Heart right ventricle (tissue), 16 donors: ENCODE results near the gene SULT2B1. TPM values are rescaled to one million over a fixed set of nuclear protein-coding genes. Genes with fewer than 3 reads are reported as not detected.

Source experiments
- ATAC-seq, 8 donors: fragments of 200-7000 bp; cut with Tn5 transposase; one replicate each; pipeline ENCODE4 v1.9.1; 2020; ENCODE audit warnings: mild to moderate bottlenecking in 8 of 8, moderate library complexity in 8 of 8, moderate number of reproducible peaks in 1 of 8
- DNase-seq, 2 donors: peaks; one replicate each; pipeline ENCODE4 v3.0.0-alpha.2; 2020
- H3K27ac ChIP-seq, 10 donors: fragments of 200-600 bp; sonication (generic) in 2 of 10; one replicate each; pipeline versions ENCODE4 v1.5.0 to v1.8.0; 2020 to 2022; ENCODE audit warnings: mild to moderate bottlenecking in 3 of 10
- H3K27me3 ChIP-seq, 7 donors: fragments of 200-600 bp; one replicate each; pipeline ENCODE4 v1.8.0; 2021 to 2022; ENCODE audit warnings: mild to moderate bottlenecking in 2 of 7
- H3K36me3 ChIP-seq, 9 donors: fragments of 200-600 bp; sonication (generic) in 1 of 9; one replicate each; pipeline versions ENCODE4 v1.5.0 to v1.8.0; 2020 to 2022; ENCODE audit warnings: mild to moderate bottlenecking in 2 of 9
- H3K4me1 ChIP-seq, 9 donors: fragments of 200-600 bp; sonication (generic) in 1 of 9; one replicate each; pipeline versions ENCODE4 v1.5.0 to v1.8.0; 2020 to 2022; ENCODE audit warnings: mild to moderate bottlenecking in 4 of 9
- H3K4me3 ChIP-seq, 10 donors: fragments of 200-600 bp; sonication (generic) in 2 of 10; one replicate each; pipeline versions ENCODE4 v1.5.0 to v1.8.0; 2020 to 2022; ENCODE audit warnings: mild to moderate bottlenecking in 7 of 10, moderate library complexity in 2 of 10
- H3K9me3 ChIP-seq, 11 donors: fragments of 200-600 bp in 10 of 11; sonication (generic) in 2 of 11; one replicate each; pipeline versions ENCODE4 v1.5.0 to v1.8.0; 2013 to 2022; ENCODE audit warnings: mild to moderate bottlenecking in 2 of 11, control low read depth in 1 of 11, moderate library complexity in 1 of 11
- CTCF ChIP-seq, 9 donors: fragments of 200-600 bp; sonication (generic) in 2 of 9; IDR thresholded peaks; one replicate each; pipeline versions ENCODE4 v1.5.0 to v1.8.0; 2021 to 2022; ENCODE audit warnings: antibody characterized with exemption in 9 of 9, mild to moderate bottlenecking in 5 of 9, moderate library complexity in 1 of 9
- whole genome bisulfite sequencing, 2 donors: extraction: QIAGEN DNeasy Blood & Tissue Kit; methylation state at CpG; one replicate each; pipeline ENCODE4 v1.1.7; 2013; ENCODE audit warnings: inconsistent platforms in 1 of 2; 5-methylcytosine and 5-hydroxymethylcytosine counted together
- intact Hi-C, 10 donors: fragments of 100-400 bp; cut with DNase I; formaldehyde crosslinking; loops; one replicate each; pipeline versions ENCODE4 v1.11.1 to v1.14.2; 2022
- polyA plus RNA-seq, 2 donors: library from polyadenylated mRNA; stranded (reverse); fragments of 200-250 nt; gene quantifications; one replicate each; pipeline ENCODE4 v1.2.3, GENCODE V29; 2013
- total RNA-seq, 10 donors: library from RNA; stranded (reverse); fragmentation: NEBNext Ultra II Directional in 3 of 10; extraction: Animal tissue kit (Norgen Biotek cat#: 25700) in 3 of 10; gene quantifications; one replicate each; pipeline versions ENCODE4 v1.2.1 to v1.2.4, GENCODE V29; 2021 to 2023
- donor health status: Arrhythmogenic right ventricular cardiomyopathy.
- donor health status: ischemic (EF 13 %, LVEDD 7.1; RV severe dilation, severe dysfunction).
- donor health status: healthy with polysubstance abuse.
- donor health status: DM: no; HTN: yes; CAD: no.
- donor health status: DM: no; HTN: no; CAD: no.
- donor health status: ischemic (EF 25% LVEDD 6.9; RV normal size, moderate dysfunction).
- donor health status: ischemic (EF 25% LVEDD 5.7; RV mildly dilated, moderate dysfunction).
- donor health status: healthy.
- donor health status: DM: yes; HTN: yes; CAD: no.
- donor health status: Ischemic cardiomyopathy.
- donor health status: ischemic (EF 35%, LVEDD 5.7; RV mildly dilated, moderate dysfunction).
- donor health status: nonischemic (EF 11% LVEDD 7.7; RV severe dilation, severe dysfunction).
- donor health status: DM: yes; HTN: yes; CAD: no.
- donor health status: PGD.
- donor health status: ischemic (EF 29% LVEDD 5.4; RV normal size, mild dysfunction).
- donor health status: nonischemic (EF 23%, LVEDD 6.1; RV moderate dilation, normal function).

Gene SULT2B1
- total and polyA plus RNA-seq, 12 donors, result 0.13 to 0.70 (median 0.42) TPM; not detected in 7

GRCh38 chr19:48603449-48603848 is 51.5 kb downstream of the SULT2B1 start:
- H3K36me3 ChIP-seq, result no peaks in the 10 kb centered on the region
- H3K9me3 ChIP-seq, result no peaks in the 10 kb centered on the region
- H3K4me1 ChIP-seq, result no peaks in the 10 kb centered on the region
- H3K27ac ChIP-seq, result no peak overlapping the region
- no peak for TF ChIP-seq CTCF (IDR thresholded peaks at IDR 0.05)
- peaks cover 0 to 10% (median 0%) of the 10 kb centered on the region in 7 donors for H3K27me3 ChIP-seq
- intact Hi-C loops, result no loop called here
- H3K4me3 ChIP-seq, result no peak overlapping the region
- ATAC-seq, result no peak
- no peak for DNase-seq
- 85 to 89% methylated on average over 39 of the region's 39 CpGs for WGBS, 2 donors

GRCh38 chr19:48603850-48604249 is 51.9 kb downstream of the SULT2B1 start:
- intact Hi-C loops, result no loop called here
- H3K36me3 ChIP-seq, result no peaks in the 10 kb centered on the region
- H3K4me3 ChIP-seq, result no peak overlapping the region
- peak in 1 of 8 donors; percentile 10 for ATAC-seq
- no peaks in the 10 kb centered on the region for H3K9me3 ChIP-seq
- TF ChIP-seq CTCF (IDR thresholded peaks at IDR 0.05), result no peak
- no peak overlapping the region for H3K27ac ChIP-seq
- WGBS, 2 donors, result 85 to 87% methylated on average over 9 of the region's 9 CpGs
- peaks cover 0 to 9% (median 0%) of the 10 kb centered on the region in 7 donors for H3K27me3 ChIP-seq
- no peak for DNase-seq
- H3K4me1 ChIP-seq, result peaks cover 0 to 4% (median 0%) of the 10 kb centered on the region in 9 donors

- H3K9me3 ChIP-seq, result no peaks in the 10 kb centered on the region
- ATAC-seq, result peak in 1 of 8 donors; percentile 24
- H3K4me3 ChIP-seq, result no peak within 1 kb of the TSS
- no peak for TF ChIP-seq CTCF (IDR thresholded peaks at IDR 0.05)
- DNase-seq, result no peak
- no peaks in the 10 kb centered on the region for H3K27me3 ChIP-seq
- peaks cover 0 to 7% (median 0%) of the 10 kb centered on the region in 9 donors for H3K4me1 ChIP-seq
- intact Hi-C loops, result no loop called here
- no peaks in the 10 kb centered on the region for H3K36me3 ChIP-seq
- WGBS, 2 donors, result 85 to 89% methylated on average over 39 of the region's 39 CpGs
- H3K27ac ChIP-seq, result no peak within 1 kb of the TSS
Observed at GRCh38 chr19:48606463-48607358, 54.7 kb downstream of the SULT2B1 start, which contains the start of gene SPACA4. Gene SPACA4, plus strand, starts transcription at chr19:48606742. Its CDS starts 237 bp downstream, at chr19:48606979.

GRCh38 chr19:48607359-48607755 is 55.4 kb downstream of the SULT2B1 start:
- Histone ChIP-seq H3K36me3 (no peaks in the 10 kb centered on the region), H3K9me3 (no peaks in the 10 kb centered on the region), H3K4me1 (peaks cover 0 to 7% (median 0%) of the 10 kb centered on the region in 9 donors), H3K4me3 (no peak overlapping the region), H3K27ac (no peak overlapping the region), H3K27me3 (no peaks in the 10 kb centered on the region)
- WGBS, 2 donors, result 84 to 88% methylated on average over 7 of the region's 7 CpGs
- intact Hi-C loops, result no loop called here
- no peak for TF ChIP-seq CTCF (IDR thresholded peaks at IDR 0.05)
- ATAC-seq (no peak), DNase-seq (no peak)
